Measurements from ENCODE around the gene EMC1.

DNA sequence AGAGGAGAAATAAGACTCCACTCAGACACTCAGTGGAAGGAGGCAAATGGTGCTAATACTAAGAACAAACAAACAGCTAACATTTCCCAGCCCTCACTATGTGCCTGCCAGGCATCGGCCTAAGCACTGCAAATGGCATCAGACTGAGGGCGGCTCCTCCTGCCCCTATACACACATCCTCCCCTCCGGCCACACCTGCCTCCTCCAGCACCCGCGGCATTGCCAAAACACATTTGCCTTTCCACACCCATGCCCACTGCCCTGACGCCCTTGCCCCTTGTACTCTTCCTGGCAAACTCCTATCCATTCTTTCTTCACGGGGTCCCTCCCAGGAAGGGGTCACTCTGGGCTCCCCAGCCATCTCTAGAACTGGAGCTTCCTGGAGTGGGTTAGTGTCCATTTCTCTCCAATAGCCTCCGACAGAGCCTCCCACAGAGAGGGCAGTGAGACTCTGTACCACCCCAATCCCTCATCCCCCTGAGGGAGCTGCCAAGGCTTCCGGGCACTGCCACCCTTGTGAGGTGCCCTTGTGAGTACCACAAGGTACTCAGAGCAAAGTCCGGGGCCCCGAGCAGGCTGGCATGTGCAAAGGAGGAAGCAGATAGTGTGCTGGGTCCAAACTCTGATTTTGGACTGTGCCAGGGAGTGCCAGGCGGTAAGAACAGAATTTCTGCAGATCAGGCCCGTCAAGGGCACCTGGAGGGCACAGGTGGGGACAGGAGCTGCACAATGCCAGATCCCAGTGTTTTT is 36.3 kb upstream of the EMC1 start:
- TF ChIP-seq POLR2AphosphoS5 (IDR thresholded peaks at IDR 0.05), result no peak
- TF ChIP-seq, protein P1, sequence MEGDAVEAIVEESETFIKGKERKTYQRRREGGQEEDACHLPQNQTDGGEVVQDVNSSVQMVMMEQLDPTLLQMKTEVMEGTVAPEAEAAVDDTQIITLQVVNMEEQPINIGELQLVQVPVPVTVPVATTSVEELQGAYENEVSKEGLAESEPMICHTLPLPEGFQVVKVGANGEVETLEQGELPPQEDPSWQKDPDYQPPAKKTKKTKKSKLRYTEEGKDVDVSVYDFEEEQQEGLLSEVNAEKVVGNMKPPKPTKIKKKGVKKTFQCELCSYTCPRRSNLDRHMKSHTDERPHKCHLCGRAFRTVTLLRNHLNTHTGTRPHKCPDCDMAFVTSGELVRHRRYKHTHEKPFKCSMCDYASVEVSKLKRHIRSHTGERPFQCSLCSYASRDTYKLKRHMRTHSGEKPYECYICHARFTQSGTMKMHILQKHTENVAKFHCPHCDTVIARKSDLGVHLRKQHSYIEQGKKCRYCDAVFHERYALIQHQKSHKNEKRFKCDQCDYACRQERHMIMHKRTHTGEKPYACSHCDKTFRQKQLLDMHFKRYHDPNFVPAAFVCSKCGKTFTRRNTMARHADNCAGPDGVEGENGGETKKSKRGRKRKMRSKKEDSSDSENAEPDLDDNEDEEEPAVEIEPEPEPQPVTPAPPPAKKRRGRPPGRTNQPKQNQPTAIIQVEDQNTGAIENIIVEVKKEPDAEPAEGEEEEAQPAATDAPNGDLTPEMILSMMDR (IDR thresholded peaks at IDR 0.05), result no peak

Measured in gastroesophageal sphincter (tissue), 3 donors.